Panc1 (cell line): ENCODE data around the gene RAMP2.
A peak's percentile ranks its signal among the peaks of the same experiment; 100 is the strongest.

Experiments used
- CTCF ChIP-seq: fragments of 450-650 bp; IDR thresholded peaks from 2 replicates; pipeline ENCODE4 v1.5.1; 2017; ENCODE audit warnings: mild to moderate bottlenecking
- POLR2AphosphoS5 ChIP-seq: IDR thresholded peaks from 2 replicates; pipeline ENCODE4 v1.6.1; 2012; ENCODE audit warnings: mild to moderate bottlenecking, low read depth, low read length, moderate library complexity
- SIN3A ChIP-seq: IDR thresholded peaks from 2 replicates; pipeline ENCODE4 v1.6.1; 2012; ENCODE audit warnings: low read depth, mild to moderate bottlenecking, low read length, moderate library complexity, borderline replicate concordance; ENCODE audit not compliant: insufficient read depth

- TF ChIP-seq CTCF (no peak), POLR2AphosphoS5 (peak; percentile 64; the same call in 1 of the 2 replicates), SIN3A (no peak)
These were observed 37.7 kb downstream of the RAMP2 start, which contains the start of the genes CNTD1 and COA3 for GRCh38 chr17:42798383-42799380.
